HepG2 (cell line): ENCODE measurements around the gene LEP. TPM values are rescaled to one million over a fixed set of nuclear protein-coding genes. Genes with fewer than 3 reads are reported as not detected.

Source experiments
- ATAC-seq: fragments of 200-7000 bp; cut with Tn5 transposase; 3 replicates; pipeline ENCODE4 v1.9.1; 2020; ENCODE audit warnings: mild to moderate bottlenecking, moderate library complexity
- BruUV-seq: library from RNA; stranded (reverse); fragments of 400-500 nt; replicated peaks from 2 replicates; lab custom pipeline; 2021; lab: Mats Ljungman, UMichigan
- CTCF ChIA-PET: fragments of 300-600 bp; formaldehyde crosslinking; extraction: SDS; loops from one replicate; lab custom pipeline; 2021; ENCODE audit warnings: low total read pairs, inconsistent platforms, low intra/inter-chr PET ratio; lab: Yijun Ruan, JAX
- POLR2A ChIA-PET: fragments of 350-600 bp; sonication (Branson Sonifier 250); formaldehyde crosslinking; loops from one replicate; lab custom pipeline; 2020; ENCODE audit warnings: antibody characterized with exemption, inconsistent platforms; lab: Yijun Ruan, JAX
- DNase-seq: peaks from one replicate; pipeline ENCODE4 v3.0.0-alpha.2; 2015; ENCODE audit warnings: low spot score
- FAIRE-seq: peaks from 3 replicates; lab custom pipeline; 2011; peaks lifted over from hg19 to GRCh38; lab: Jason Lieb, UNC
- H2AFZ ChIP-seq: one replicate; pipeline ENCODE4 v1.6.1; 2011; ENCODE audit warnings: low read length, inconsistent platforms
- H3K27ac ChIP-seq: fragments of 300-600 bp; 3 replicates; pipeline ENCODE4 v1.8.0; 2011; ENCODE audit warnings: mixed run types, mild to moderate bottlenecking, mixed read lengths, low read length, inconsistent platforms; ENCODE audit not compliant: insufficient read depth; ENCODE audit errors: extremely low read length
- H3K27me3 ChIP-seq, 2 experiments: fragments of 200-600 bp in 1 of 2; 2 replicates in 1 of 2; 3 replicates in 1 of 2; pipeline versions ENCODE4 v1.6.0 to v1.8.0; 2011; ENCODE audit warnings: low read length in 2 of 2, mild to moderate bottlenecking in 2 of 2, moderate library complexity in 2 of 2, inconsistent platforms in 1 of 2; ENCODE audit not compliant: insufficient read depth in 2 of 2, control insufficient read depth in 1 of 2
- H3K36me3 ChIP-seq, 2 experiments: fragments of 200-600 bp in 1 of 2; replicated peaks in 1 of 2; 2 replicates in 1 of 2; 3 replicates in 1 of 2; pipeline versions ENCODE4 v1.5.1 to v1.8.0; 2011; ENCODE audit warnings: low read length in 2 of 2, inconsistent platforms in 1 of 2; ENCODE audit not compliant: insufficient read depth in 2 of 2, control insufficient read depth in 1 of 2
- H3K4me1 ChIP-seq: 2 replicates; pipeline ENCODE4 v1.5.1; 2012; ENCODE audit warnings: low read length, inconsistent platforms; ENCODE audit not compliant: insufficient read depth
- H3K4me2 ChIP-seq: 2 replicates; pipeline ENCODE4 v1.6.0; 2011; ENCODE audit warnings: low read depth, low read length, inconsistent platforms
- H3K4me3 ChIP-seq, 3 experiments: fragments of 200-600 bp in 1 of 3; sonication (generic), shearing (Covaris generic) in 1 of 3; replicated peaks in 1 of 3; 2 replicates each; pipeline ENCODE4 v1.5.1; 2011 to 2016; ENCODE audit warnings: low read length in 3 of 3, inconsistent platforms in 2 of 3, low read depth in 2 of 3, mild to moderate bottlenecking in 2 of 3, control low read depth in 1 of 3, mixed read lengths in 1 of 3; ENCODE audit not compliant: insufficient read depth in 1 of 3
- H3K79me2 ChIP-seq: one replicate; pipeline ENCODE4 v1.6.1; 2011; ENCODE audit warnings: low read length, inconsistent platforms; ENCODE audit not compliant: insufficient read depth
- H3K9ac ChIP-seq: 2 replicates; pipeline ENCODE4 v1.6.0; 2011; ENCODE audit warnings: mild to moderate bottlenecking, low read depth, low read length, inconsistent platforms; ENCODE audit not compliant: insufficient read depth
- H3K9me3 ChIP-seq: 2 replicates; pipeline ENCODE4 v1.5.1; 2012; ENCODE audit warnings: mild to moderate bottlenecking, low read length
- H4K20me1 ChIP-seq: 2 replicates; pipeline ENCODE4 v1.6.0; 2011; ENCODE audit warnings: inconsistent platforms, mild to moderate bottlenecking, low read length, moderate library complexity; ENCODE audit not compliant: insufficient read depth
- ELF4 ChIP-seq: sonication (generic); formaldehyde crosslinking; IDR thresholded peaks from 2 replicates; pipeline ENCODE4 v1.5.0; 2020; ENCODE audit warnings: missing genetic modification reagents, mild to moderate bottlenecking, moderate library complexity, borderline replicate concordance
- NBN ChIP-seq: fragments of 450-650 bp; conservative IDR thresholded peaks from 2 replicates; pipeline ENCODE4 v1.6.1; 2017
- POLR2AphosphoS2 ChIP-seq: IDR thresholded peaks from 2 replicates; pipeline ENCODE4 v1.6.1; 2011; ENCODE audit warnings: low read depth, low read length, improper control_type of control experiment
- SALL2 ChIP-seq: sonication (generic); formaldehyde crosslinking; IDR thresholded peaks from 2 replicates; pipeline ENCODE4 v1.8.1; 2023; ENCODE audit warnings: mild to moderate bottlenecking, missing genetic modification reagents, inconsistent platforms
- TAF15 ChIP-seq: fragments of 200-400 bp; formaldehyde crosslinking; IDR thresholded peaks from one replicate; pipeline ENCODE4 v1.6.1; 2018; ENCODE audit warnings: mild to moderate bottlenecking, low read depth, low read length; ENCODE audit not compliant: poor library complexity, severe bottlenecking
- ZNF678 ChIP-seq: sonication (generic); formaldehyde crosslinking; IDR thresholded peaks from 2 replicates; pipeline ENCODE4 v1.4.0; 2020; ENCODE audit warnings: mild to moderate bottlenecking, missing genetic modification reagents
- ZNF781 ChIP-seq: sonication (generic); formaldehyde crosslinking; IDR thresholded peaks from 2 replicates; pipeline ENCODE4 v1.5.1; 2020; ENCODE audit warnings: borderline replicate concordance, mild to moderate bottlenecking, missing genetic modification reagents; ENCODE audit errors: not compliant biosample characterization
- ZNF83 ChIP-seq: sonication (generic); formaldehyde crosslinking; IDR thresholded peaks from 2 replicates; pipeline ENCODE4 v1.4.0; 2020; ENCODE audit warnings: missing genetic modification reagents, mild to moderate bottlenecking, borderline replicate concordance
- WGBS: methylation state at CpG from one replicate; pipeline ENCODE4 v1.1.6; 2017; ENCODE audit warnings: low lambda C conversion rate; 5-methylcytosine and 5-hydroxymethylcytosine counted together
- in situ Hi-C: cut with HindIII; loops from 2 replicates; pipeline ENCODE4 v1.10.0; 2017; ENCODE audit warnings: low pct_unique_long_range_greater_than_20kb; ENCODE audit not compliant: extremely low pct_ligation_motif_present
- intact Hi-C: fragments of 100-400 bp; cut with micrococcal nuclease; formaldehyde crosslinking; loops from one replicate; pipeline ENCODE4 v1.10.0; 2022; ENCODE audit not compliant: unreplicated experiment
- polyA plus RNA-seq, 8 experiments: library from polyadenylated mRNA; depleted of rRNA in 3 of 8; stranded (reverse) in 7 of 8; unstranded in 1 of 8; fragments of >200 nt; fragmentation: Illumina TruSeq in 4 of 8; extraction: Trizol in 4 of 8; gene quantifications; 2 replicates each; pipeline versions ENCODE4 v1.2.1 to v1.2.3, GENCODE V29; 2011 to 2016; ENCODE audit warnings: low read depth in 4 of 8, missing spikeins in 1 of 8, mixed read lengths in 1 of 8; ENCODE audit not compliant: insufficient read depth in 1 of 8
- total RNA-seq, 5 experiments: library from RNA; depleted of rRNA; stranded (reverse); fragments of >200 nt; fragmentation: Illumina TruSeq; extraction: Trizol; gene quantifications; 2 replicates each; pipeline ENCODE4 v1.2.3, GENCODE V29; 2016; ENCODE audit warnings: low read depth in 1 of 5
- TF ChIP-seq, protein P1 (sequence below): sonication (generic); formaldehyde crosslinking; IDR thresholded peaks from one replicate; pipeline ENCODE4 v1.5.1; 2020; ENCODE audit warnings: mild to moderate bottlenecking, missing genetic modification reagents; ENCODE audit errors: not compliant biosample characterization
- TF ChIP-seq, protein P2 (sequence below): conservative IDR thresholded peaks from 2 replicates; pipeline ENCODE4 v1.6.1; 2018; ENCODE audit warnings: missing genetic modification reagents
- TF ChIP-seq, protein P3 (sequence below): sonication (generic); formaldehyde crosslinking; IDR thresholded peaks from 2 replicates; pipeline ENCODE4 v1.5.1; 2020; ENCODE audit warnings: mild to moderate bottlenecking, missing genetic modification reagents, moderate library complexity

LEP gene
- total and polyA plus RNA-seq, 2 of the 13 experiments (the other 11 are each of a cell fraction or from before 2014, with no cell fraction given) = 0.05 TPM; not detected in 1

DNA sequence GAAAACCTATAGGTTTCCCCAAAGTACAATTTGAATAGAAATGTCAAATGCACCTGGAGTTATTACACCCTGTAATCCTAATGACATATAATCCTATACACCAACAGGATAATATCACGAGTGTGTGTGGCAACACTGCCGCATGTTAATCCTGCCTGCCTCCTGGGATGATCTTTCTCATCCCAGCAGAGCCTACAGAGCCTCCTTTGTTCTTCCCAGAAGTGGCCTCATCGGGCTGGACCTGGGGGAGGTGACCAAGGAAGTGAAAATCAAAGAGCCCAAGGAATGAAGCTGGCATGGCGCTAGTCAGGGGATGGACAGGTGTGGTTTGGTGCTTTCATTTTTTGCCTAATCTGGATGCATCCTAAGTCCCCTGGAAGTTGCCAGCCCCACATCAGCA is 29.5 kb upstream of the LEP start:
- POLR2A ChIA-PET = no interaction called here
- TF ChIP-seq NBN = no peak
- TF ChIP-seq, protein P1, sequence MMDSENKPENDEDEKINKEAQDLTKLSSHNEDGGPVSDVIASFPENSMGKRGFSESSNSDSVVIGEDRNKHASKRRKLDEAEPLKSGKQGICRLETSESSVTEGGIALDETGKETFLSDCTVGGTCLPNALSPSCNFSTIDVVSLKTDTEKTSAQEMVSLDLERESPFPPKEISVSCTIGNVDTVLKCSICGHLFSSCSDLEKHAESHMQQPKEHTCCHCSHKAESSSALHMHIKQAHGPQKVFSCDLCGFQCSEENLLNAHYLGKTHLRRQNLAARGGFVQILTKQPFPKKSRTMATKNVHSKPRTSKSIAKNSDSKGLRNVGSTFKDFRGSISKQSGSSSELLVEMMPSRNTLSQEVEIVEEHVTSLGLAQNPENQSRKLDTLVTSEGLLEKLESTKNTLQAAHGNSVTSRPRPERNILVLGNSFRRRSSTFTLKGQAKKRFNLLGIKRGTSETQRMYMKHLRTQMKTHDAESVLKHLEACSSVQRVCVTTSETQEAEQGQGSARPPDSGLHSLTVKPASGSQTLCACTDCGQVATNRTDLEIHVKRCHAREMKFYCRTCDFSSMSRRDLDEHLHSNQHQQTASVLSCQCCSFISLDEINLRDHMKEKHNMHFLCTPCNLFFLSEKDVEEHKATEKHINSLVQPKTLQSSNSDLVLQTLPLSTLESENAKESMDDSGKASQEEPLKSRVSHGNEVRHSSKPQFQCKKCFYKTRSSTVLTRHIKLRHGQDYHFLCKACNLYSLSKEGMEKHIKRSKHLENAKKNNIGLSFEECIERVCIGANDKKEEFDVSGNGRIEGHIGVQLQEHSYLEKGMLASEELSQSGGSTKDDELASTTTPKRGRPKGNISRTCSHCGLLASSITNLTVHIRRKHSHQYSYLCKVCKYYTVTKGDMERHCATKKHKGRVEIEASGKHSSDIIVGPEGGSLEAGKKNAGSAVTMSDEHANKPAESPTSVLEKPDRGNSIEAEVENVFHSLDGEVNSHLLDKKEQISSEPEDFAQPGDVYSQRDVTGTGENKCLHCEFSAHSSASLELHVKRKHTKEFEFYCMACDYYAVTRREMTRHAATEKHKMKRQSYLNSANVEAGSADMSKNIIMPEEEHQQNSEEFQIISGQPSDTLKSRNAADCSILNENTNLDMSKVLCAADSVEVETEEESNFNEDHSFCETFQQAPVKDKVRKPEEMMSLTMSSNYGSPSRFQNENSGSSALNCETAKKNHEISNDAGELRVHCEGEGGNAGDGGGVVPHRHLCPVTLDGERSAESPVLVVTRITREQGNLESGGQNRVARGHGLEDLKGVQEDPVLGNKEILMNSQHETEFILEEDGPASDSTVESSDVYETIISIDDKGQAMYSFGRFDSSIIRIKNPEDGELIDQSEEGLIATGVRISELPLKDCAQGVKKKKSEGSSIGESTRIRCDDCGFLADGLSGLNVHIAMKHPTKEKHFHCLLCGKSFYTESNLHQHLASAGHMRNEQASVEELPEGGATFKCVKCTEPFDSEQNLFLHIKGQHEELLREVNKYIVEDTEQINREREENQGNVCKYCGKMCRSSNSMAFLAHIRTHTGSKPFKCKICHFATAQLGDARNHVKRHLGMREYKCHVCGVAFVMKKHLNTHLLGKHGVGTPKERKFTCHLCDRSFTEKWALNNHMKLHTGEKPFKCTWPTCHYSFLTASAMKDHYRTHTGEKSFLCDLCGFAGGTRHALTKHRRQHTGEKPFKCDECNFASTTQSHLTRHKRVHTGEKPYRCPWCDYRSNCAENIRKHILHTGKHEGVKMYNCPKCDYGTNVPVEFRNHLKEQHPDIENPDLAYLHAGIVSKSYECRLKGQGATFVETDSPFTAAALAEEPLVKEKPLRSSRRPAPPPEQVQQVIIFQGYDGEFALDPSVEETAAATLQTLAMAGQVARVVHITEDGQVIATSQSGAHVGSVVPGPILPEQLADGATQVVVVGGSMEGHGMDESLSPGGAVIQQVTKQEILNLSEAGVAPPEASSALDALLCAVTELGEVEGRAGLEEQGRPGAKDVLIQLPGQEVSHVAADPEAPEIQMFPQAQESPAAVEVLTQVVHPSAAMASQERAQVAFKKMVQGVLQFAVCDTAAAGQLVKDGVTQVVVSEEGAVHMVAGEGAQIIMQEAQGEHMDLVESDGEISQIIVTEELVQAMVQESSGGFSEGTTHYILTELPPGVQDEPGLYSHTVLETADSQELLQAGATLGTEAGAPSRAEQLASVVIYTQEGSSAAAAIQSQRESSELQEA (CRISPR knock-in tag) = no peak
- TF ChIP-seq TAF15 = no peak
- TF ChIP-seq SALL2 (CRISPR knock-in tag) = no peak
- no peak for TF ChIP-seq ELF4
- TF ChIP-seq ZNF83 (CRISPR knock-in tag) = no peak
- TF ChIP-seq, protein P2, sequence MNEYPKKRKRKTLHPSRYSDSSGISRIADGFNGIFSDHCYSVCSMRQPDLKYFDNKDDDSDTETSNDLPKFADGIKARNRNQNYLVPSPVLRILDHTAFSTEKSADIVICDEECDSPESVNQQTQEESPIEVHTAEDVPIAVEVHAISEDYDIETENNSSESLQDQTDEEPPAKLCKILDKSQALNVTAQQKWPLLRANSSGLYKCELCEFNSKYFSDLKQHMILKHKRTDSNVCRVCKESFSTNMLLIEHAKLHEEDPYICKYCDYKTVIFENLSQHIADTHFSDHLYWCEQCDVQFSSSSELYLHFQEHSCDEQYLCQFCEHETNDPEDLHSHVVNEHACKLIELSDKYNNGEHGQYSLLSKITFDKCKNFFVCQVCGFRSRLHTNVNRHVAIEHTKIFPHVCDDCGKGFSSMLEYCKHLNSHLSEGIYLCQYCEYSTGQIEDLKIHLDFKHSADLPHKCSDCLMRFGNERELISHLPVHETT (CRISPR knock-in tag) = no peak
- TF ChIP-seq ZNF781 (CRISPR knock-in tag) = no peak
- no peak for TF ChIP-seq POLR2AphosphoS2
- TF ChIP-seq ZNF678 (CRISPR knock-in tag) = no peak
- TF ChIP-seq, protein P3, sequence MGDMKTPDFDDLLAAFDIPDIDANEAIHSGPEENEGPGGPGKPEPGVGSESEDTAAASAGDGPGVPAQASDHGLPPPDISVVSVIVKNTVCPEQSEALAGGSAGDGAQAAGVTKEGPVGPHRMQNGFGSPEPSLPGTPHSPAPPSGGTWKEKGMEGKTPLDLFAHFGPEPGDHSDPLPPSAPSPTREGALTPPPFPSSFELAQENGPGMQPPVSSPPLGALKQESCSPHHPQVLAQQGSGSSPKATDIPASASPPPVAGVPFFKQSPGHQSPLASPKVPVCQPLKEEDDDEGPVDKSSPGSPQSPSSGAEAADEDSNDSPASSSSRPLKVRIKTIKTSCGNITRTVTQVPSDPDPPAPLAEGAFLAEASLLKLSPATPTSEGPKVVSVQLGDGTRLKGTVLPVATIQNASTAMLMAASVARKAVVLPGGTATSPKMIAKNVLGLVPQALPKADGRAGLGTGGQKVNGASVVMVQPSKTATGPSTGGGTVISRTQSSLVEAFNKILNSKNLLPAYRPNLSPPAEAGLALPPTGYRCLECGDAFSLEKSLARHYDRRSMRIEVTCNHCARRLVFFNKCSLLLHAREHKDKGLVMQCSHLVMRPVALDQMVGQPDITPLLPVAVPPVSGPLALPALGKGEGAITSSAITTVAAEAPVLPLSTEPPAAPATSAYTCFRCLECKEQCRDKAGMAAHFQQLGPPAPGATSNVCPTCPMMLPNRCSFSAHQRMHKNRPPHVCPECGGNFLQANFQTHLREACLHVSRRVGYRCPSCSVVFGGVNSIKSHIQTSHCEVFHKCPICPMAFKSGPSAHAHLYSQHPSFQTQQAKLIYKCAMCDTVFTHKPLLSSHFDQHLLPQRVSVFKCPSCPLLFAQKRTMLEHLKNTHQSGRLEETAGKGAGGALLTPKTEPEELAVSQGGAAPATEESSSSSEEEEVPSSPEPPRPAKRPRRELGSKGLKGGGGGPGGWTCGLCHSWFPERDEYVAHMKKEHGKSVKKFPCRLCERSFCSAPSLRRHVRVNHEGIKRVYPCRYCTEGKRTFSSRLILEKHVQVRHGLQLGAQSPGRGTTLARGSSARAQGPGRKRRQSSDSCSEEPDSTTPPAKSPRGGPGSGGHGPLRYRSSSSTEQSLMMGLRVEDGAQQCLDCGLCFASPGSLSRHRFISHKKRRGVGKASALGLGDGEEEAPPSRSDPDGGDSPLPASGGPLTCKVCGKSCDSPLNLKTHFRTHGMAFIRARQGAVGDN (CRISPR knock-in tag) = no peak

More for the DNA sequence above, 29.5 kb upstream of the LEP start:
- Histone ChIP-seq H3K4me3 (no peak overlapping the region), H3K9ac (no peak overlapping the region), H4K20me1 (no peaks in the 10 kb centered on the region), H3K9me3 (no peaks in the 10 kb centered on the region), H3K36me3 (no peaks in the 10 kb centered on the region), H3K79me2 (no peaks in the 10 kb centered on the region), H3K27me3 (peaks cover 0 to 60% of the 10 kb centered on the region in 2 experiments; a peak in 4 of 5 replicates), H3K4me1 (0 out of 2 replicates have a peak, but pooled peaks cover 11% of the 10 kb centered on the region), H3K27ac (no peak overlapping the region), H3K4me2 (no peak overlapping the region), H2AFZ (no peak overlapping the region)
- CTCF ChIA-PET = no interaction called here
- FAIRE-seq = no peak
- DNase-seq = no peak
- in situ Hi-C loops = no loop called here
- intact Hi-C loops = loop anchor here (10.0 kb wide), 1 partner anchor 707 kb away; no protein-coding TSS in a partner anchor
- no TSS peak for BruUV-seq
- no peak; the same call in 2 of the 3 replicates for ATAC-seq
- WGBS = 5% methylated on average over 4 of the region's 4 CpGs
